AG04449 (cell line): Measurements from ENCODE around the gene UNC93B1.

Experiments
- CTCF ChIA-PET: fragments of 350-600 bp; formaldehyde crosslinking; extraction: SDS; loops from one replicate; lab custom pipeline; 2021; ENCODE audit warnings: antibody characterized with exemption; lab: Yijun Ruan, JAX
- POLR2A ChIA-PET: fragments of 400-600, 350-600 bp; formaldehyde crosslinking; extraction: SDS; loops from one replicate; lab custom pipeline; 2020; ENCODE audit warnings: antibody characterized with exemption, inconsistent platforms; lab: Yijun Ruan, JAX
- DNase-seq: peaks from one replicate; pipeline ENCODE4 v3.0.0-alpha.2; 2010; ENCODE audit warnings: low read depth, low spot score
- H3K4me3 ChIP-seq: 2 replicates; pipeline ENCODE4 v1.5.1; 2011; ENCODE audit warnings: low read depth, mild to moderate bottlenecking, control low read depth, low read length
- TF ChIP-seq, protein P1 (sequence below): IDR thresholded peaks from one replicate; pipeline ENCODE4 v1.5.1; 2011; ENCODE audit warnings: mild to moderate bottlenecking, moderate library complexity, low read length, control low read depth, inconsistent platforms; ENCODE audit not compliant: insufficient read depth; ENCODE audit errors: missing control alignments

Gene UNC93B1

DNA sequence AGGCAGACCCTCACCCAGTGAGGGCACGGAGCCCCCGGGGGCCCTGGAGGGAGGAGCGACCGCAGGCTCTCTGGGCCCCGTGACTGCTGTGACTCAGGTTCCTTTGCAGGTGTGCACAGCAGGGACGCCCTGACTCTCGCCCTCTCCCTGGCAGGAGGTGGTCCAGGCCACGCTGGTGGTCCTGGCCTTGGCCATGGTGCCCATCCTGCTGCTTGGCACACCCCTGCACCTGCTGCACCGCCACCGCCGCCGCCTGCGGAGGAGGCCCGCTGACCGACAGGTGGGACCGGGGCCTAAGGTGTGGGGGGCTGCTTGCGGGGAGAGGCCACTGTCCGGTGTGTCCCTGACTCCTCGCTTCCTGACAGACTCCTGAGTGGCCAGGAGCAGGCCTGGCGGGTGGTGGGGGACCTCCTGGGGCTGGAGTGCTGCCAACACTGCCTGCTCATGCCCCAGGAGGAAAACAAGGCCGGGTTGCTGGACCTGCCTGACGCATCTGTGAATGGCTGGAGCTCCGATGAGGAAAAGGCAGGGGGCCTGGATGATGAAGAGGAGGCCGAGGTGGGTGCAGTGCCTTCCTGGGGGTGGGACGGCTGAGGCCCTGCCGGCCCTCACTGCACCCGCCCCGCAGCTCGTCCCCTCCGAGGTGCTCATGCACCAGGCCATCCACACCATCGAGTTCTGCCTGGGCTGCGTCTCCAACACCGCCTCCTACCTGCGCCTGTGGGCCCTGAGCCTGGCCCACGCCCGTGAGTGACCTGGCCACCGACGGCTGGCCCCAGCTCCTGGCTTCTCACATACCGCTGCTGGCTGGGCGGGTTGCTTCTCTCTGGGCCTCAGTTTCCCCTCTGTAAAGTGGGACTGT lies 45.8 kb upstream of the UNC93B1 start:
- POLR2A ChIA-PET, result no interaction called here
- no peak for DNase-seq

GRCh38 chr11:68048681-68049508 lies 45.0 kb upstream of the UNC93B1 start:
- POLR2A ChIA-PET, result no interaction called here

More for the DNA sequence above, 45.8 kb upstream of the UNC93B1 start:
- CTCF ChIA-PET, result no interaction called here
- TF ChIP-seq, protein P1, sequence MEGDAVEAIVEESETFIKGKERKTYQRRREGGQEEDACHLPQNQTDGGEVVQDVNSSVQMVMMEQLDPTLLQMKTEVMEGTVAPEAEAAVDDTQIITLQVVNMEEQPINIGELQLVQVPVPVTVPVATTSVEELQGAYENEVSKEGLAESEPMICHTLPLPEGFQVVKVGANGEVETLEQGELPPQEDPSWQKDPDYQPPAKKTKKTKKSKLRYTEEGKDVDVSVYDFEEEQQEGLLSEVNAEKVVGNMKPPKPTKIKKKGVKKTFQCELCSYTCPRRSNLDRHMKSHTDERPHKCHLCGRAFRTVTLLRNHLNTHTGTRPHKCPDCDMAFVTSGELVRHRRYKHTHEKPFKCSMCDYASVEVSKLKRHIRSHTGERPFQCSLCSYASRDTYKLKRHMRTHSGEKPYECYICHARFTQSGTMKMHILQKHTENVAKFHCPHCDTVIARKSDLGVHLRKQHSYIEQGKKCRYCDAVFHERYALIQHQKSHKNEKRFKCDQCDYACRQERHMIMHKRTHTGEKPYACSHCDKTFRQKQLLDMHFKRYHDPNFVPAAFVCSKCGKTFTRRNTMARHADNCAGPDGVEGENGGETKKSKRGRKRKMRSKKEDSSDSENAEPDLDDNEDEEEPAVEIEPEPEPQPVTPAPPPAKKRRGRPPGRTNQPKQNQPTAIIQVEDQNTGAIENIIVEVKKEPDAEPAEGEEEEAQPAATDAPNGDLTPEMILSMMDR, result no peak
- no peak overlapping the region for H3K4me3 ChIP-seq

GRCh38 chr11:68047437-68048290 lies 43.8 kb upstream of the UNC93B1 start:
- H3K4me3 ChIP-seq, result no peak overlapping the region
- TF ChIP-seq, protein P1, result no peak
- ChIA-PET CTCF (no interaction called here), POLR2A (no interaction called here)
- DNase-seq, result no peak

More at GRCh38 chr11:68048681-68049508, 45.0 kb upstream of the UNC93B1 start:
- TF ChIP-seq, protein P1, result no peak
- H3K4me3 ChIP-seq, result no peak overlapping the region
- no peak for DNase-seq
- CTCF ChIA-PET, result no interaction called here

GRCh38 chr11:68044898-68045351 lies 41.0 kb upstream of the UNC93B1 start:
- ChIA-PET POLR2A (no interaction called here), CTCF (no interaction called here)
- no peak for DNase-seq
- TF ChIP-seq, protein P1, result no peak
- no peak overlapping the region for H3K4me3 ChIP-seq

DNA sequence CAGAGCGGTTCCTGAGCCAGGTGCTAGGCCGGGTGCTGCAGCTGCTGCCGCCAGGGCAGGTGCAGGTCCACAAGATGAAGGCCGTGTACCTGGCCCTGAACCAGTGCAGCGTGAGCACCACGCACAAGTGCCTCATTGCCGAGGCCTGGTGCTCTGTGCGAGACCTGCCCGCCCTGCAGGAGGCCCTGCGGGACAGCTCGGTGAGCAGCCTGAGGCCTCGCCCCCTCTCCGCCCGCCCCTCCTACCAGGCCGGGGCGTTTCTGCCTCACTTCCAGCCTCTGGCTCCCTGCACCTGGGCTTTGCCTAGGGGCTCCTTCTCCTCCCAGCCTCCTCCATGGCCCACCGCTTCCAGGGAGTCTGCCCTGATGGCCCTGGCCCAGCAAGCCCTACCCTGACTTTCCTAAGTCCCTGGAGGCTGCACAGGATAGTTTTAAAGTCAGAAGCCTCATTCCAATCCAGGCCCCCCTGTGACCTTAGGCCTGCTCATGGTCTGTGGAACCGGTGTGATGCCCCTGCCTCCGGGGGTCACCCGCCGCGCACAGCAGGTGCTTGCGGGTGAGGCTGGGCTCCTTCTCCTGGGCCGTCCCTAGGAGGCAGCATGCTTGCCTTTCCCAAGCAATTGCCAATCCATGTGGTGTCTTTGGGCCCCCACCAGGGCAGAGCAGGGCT lies 40.4 kb upstream of the UNC93B1 start:
- DNase-seq, result no peak
- ChIA-PET CTCF (interaction anchor here (1.6 to 1.8 kb wide), 2 partner anchors 10 to 165 kb away, joined by 4 read pairs; no protein-coding TSS in a partner anchor), POLR2A (interaction anchor here (0.6 to 2.8 kb wide), 3 partner anchors 9 to 34 kb away, joined by 3 to 17 read pairs (median 6); partner anchors contain the start of gene ALDH3B1)
- no peak overlapping the region for H3K4me3 ChIP-seq
- TF ChIP-seq, protein P1, result no peak
